GM23338 (cell line): ENCODE results near the gene ARL13B. TPM values are rescaled to one million over a fixed set of nuclear protein-coding genes. Genes with fewer than 3 reads are reported as not detected.

Experiments used
- ATAC-seq: fragments of 200-7000 bp; cut with Tn5 transposase; 3 replicates; pipeline ENCODE4 v1.9.1; 2020
- DNase-seq: peaks from one replicate; pipeline ENCODE4 v3.0.0-alpha.2; 2015; ENCODE audit warnings: low spot score
- H2AFZ ChIP-seq: fragments of 200-600 bp; sonication (generic); 2 replicates; pipeline ENCODE4 v1.8.0; 2016; ENCODE audit warnings: antibody characterized with exemption, mild to moderate bottlenecking, moderate library complexity
- H3F3A ChIP-seq: fragments of 200-600 bp; sonication (generic); replicated peaks from 2 replicates; pipeline ENCODE4 v1.8.0; 2017; ENCODE audit warnings: antibody characterized with exemption, mixed run types, low read depth
- H3K27ac ChIP-seq: fragments of 200-600 bp; sonication (generic); 2 replicates; pipeline ENCODE4 v1.6.1; 2016; ENCODE audit warnings: low read depth
- H3K27me3 ChIP-seq: fragments of 200-600 bp; sonication (generic); 2 replicates; pipeline ENCODE4 v1.8.0; 2016; ENCODE audit warnings: mild to moderate bottlenecking, mixed run types, moderate library complexity; ENCODE audit not compliant: insufficient read depth
- H3K36me3 ChIP-seq: fragments of 200-600 bp; sonication (generic); 2 replicates; pipeline ENCODE4 v1.8.0; 2016; ENCODE audit warnings: mild to moderate bottlenecking; ENCODE audit not compliant: insufficient read depth
- H3K4me1 ChIP-seq: fragments of 200-600 bp; sonication (generic); 2 replicates; pipeline ENCODE4 v1.8.0; 2016; ENCODE audit warnings: mild to moderate bottlenecking, moderate library complexity; ENCODE audit not compliant: insufficient read depth
- H3K4me2 ChIP-seq: fragments of 200-600 bp; sonication (generic); 2 replicates; pipeline ENCODE4 v1.7.1; 2017; ENCODE audit warnings: mixed run types
- H3K4me3 ChIP-seq: fragments of 200-600 bp; sonication (generic); 2 replicates; pipeline ENCODE4 v1.6.1; 2016; ENCODE audit warnings: mixed run types
- H3K79me2 ChIP-seq: fragments of 200-600 bp; sonication (generic); replicated peaks from 2 replicates; pipeline ENCODE4 v1.8.0; 2017; ENCODE audit warnings: mild to moderate bottlenecking; ENCODE audit not compliant: insufficient read depth
- H3K9me2 ChIP-seq: fragments of 200-600 bp; sonication (generic); 2 replicates; pipeline ENCODE4 v1.8.0; 2017; ENCODE audit not compliant: insufficient read depth
- H4K20me1 ChIP-seq: fragments of 200-600 bp; sonication (generic); replicated peaks from 2 replicates; pipeline ENCODE4 v1.8.0; 2017; ENCODE audit warnings: mild to moderate bottlenecking; ENCODE audit not compliant: insufficient read depth
- H3K27ac Mint-ChIP-seq: 2 replicates; pipeline ENCODE4 v1.8.0; 2020; ENCODE audit warnings: inconsistent platforms, mild to moderate bottlenecking, moderate library complexity, mixed read lengths
- H3K27me3 Mint-ChIP-seq: 3 replicates; pipeline ENCODE4 v1.8.0; 2022; ENCODE audit warnings: low read depth, mild to moderate bottlenecking, moderate library complexity, mixed read lengths, inconsistent platforms; ENCODE audit not compliant: insufficient read depth, poor library complexity
- H3K36me3 Mint-ChIP-seq: 3 replicates; pipeline ENCODE4 v1.8.0; 2021; ENCODE audit warnings: low read depth, mild to moderate bottlenecking, inconsistent platforms, moderate library complexity, mixed read lengths
- H3K4me1 Mint-ChIP-seq: 3 replicates; pipeline ENCODE4 v1.8.0; 2020; ENCODE audit warnings: mild to moderate bottlenecking, inconsistent platforms, mixed read lengths
- H3K4me3 Mint-ChIP-seq: 3 replicates; pipeline ENCODE4 v1.8.0; 2021; ENCODE audit warnings: moderate library complexity, mild to moderate bottlenecking, inconsistent platforms, mixed read lengths
- H3K9me3 Mint-ChIP-seq: 3 replicates; pipeline ENCODE4 v1.8.0; 2020; ENCODE audit warnings: moderate library complexity, mild to moderate bottlenecking, inconsistent platforms, mixed read lengths
- CREB1 ChIP-seq: fragments of 250-450 bp; sonication (Bioruptor Pico); IDR thresholded peaks from 2 replicates; pipeline ENCODE4 v1.5.0; 2020; ENCODE audit warnings: low read depth, mild to moderate bottlenecking, moderate library complexity
- ETS1 ChIP-seq: IDR thresholded peaks from 2 replicates; pipeline ENCODE4 v1.6.1; 2016; ENCODE audit warnings: antibody characterized with exemption
- EZH2 ChIP-seq: fragments of 200-600 bp; sonication (generic); IDR thresholded peaks from one replicate; pipeline ENCODE4 v1.8.0; 2017; ENCODE audit warnings: antibody characterized with exemption, mild to moderate bottlenecking, low read depth; ENCODE audit not compliant: unreplicated experiment
- JUNB ChIP-seq: IDR thresholded peaks from one replicate; pipeline ENCODE4 v1.6.1; 2016; ENCODE audit warnings: antibody characterized with exemption; ENCODE audit not compliant: unreplicated experiment
- NANOG ChIP-seq: IDR thresholded peaks from 2 replicates; pipeline ENCODE4 v1.6.1; 2016; ENCODE audit warnings: antibody characterized with exemption, borderline replicate concordance
- POLR2AphosphoS5 ChIP-seq: IDR thresholded peaks from 2 replicates; pipeline ENCODE4 v1.6.1; 2016; ENCODE audit warnings: antibody characterized with exemption, low read depth
- REST ChIP-seq: IDR thresholded peaks from one replicate; pipeline ENCODE4 v1.6.1; 2018; ENCODE audit warnings: antibody characterized with exemption; ENCODE audit not compliant: unreplicated experiment
- ZNF114 ChIP-seq: fragments of 250-450 bp; sonication (Bioruptor Pico); IDR thresholded peaks from 2 replicates; pipeline ENCODE4 v1.5.0; 2020; ENCODE audit warnings: mild to moderate bottlenecking, moderate library complexity
- polyA plus RNA-seq: library from polyadenylated mRNA; unstranded; fragments of >200 nt; fragmentation: Nextera tagmentation; extraction: Ambion mirVana; gene quantifications from 2 replicates; pipeline ENCODE4 v1.2.1, GENCODE V29; 2016
- total RNA-seq: library from RNA; depleted of rRNA; stranded (reverse); fragments of >200 nt; shearing (Covaris generic); gene quantifications from 2 replicates; pipeline ENCODE4 v1.2.3, GENCODE V29; 2014

The ARL13B gene
- total and polyA plus RNA-seq, 2 experiments from 2014 or later: 7.9 to 17.1 TPM

- Histone ChIP-seq H3K4me3 (no peak overlapping the region), H3K79me2 (peaks cover 50% of the 10 kb centered on the region), H3K27me3 (no peaks in the 10 kb centered on the region), H2AFZ (no peak overlapping the region), H4K20me1 (0 out of 2 replicates have a peak, but pooled peaks cover 3% of the 10 kb centered on the region), H3K4me2 (no peak overlapping the region), H3K27ac (no peak overlapping the region), H3K9me2 (no peaks in the 10 kb centered on the region), H3F3A (no peaks in the 10 kb centered on the region), H3K4me1 (peaks cover 6% of the 10 kb centered on the region), H3K36me3 (no peaks in the 10 kb centered on the region)
- Mint-ChIP-seq H3K4me3 (no peak overlapping the region), H3K4me1 (peaks cover 5% of the 10 kb centered on the region; the same call in 2 of the 3 replicates), H3K27ac (no peak overlapping the region), H3K27me3 (no peaks in the 10 kb centered on the region), H3K36me3 (peaks cover 1% of the 10 kb centered on the region; the same call in 1 of the 3 replicates), H3K9me3 (no peaks in the 10 kb centered on the region)
- no peak for DNase-seq
- ATAC-seq: no peak
- TF ChIP-seq ZNF114: no peak
- no peak for TF ChIP-seq CREB1
- TF ChIP-seq NANOG: no peak
- no peak for TF ChIP-seq ETS1
- no peak for TF ChIP-seq EZH2
- TF ChIP-seq JUNB: no peak
- TF ChIP-seq REST: no peak
Observed at GRCh38 chr3:93991631-93992030, 11.7 kb downstream of the ARL13B start.

- Histone ChIP-seq H3K27ac (no peak overlapping the region), H2AFZ (no peak overlapping the region), H4K20me1 (0 out of 2 replicates have a peak, but pooled peaks cover 3% of the 10 kb centered on the region), H3K27me3 (no peaks in the 10 kb centered on the region), H3K4me1 (peaks cover 6% of the 10 kb centered on the region), H3K9me2 (no peaks in the 10 kb centered on the region), H3K4me3 (no peak overlapping the region), H3K79me2 (peaks cover 46% of the 10 kb centered on the region), H3F3A (no peaks in the 10 kb centered on the region), H3K36me3 (no peaks in the 10 kb centered on the region), H3K4me2 (no peak overlapping the region)
- DNase-seq: no peak
- ATAC-seq: no peak
- peaks cover 5% of the 10 kb centered on the region; the same call in 2 of the 3 replicates for H3K4me1 Mint-ChIP-seq
- H3K36me3 Mint-ChIP-seq: peaks cover 4% of the 10 kb centered on the region; the same call in 1 of the 3 replicates
- no peaks in the 10 kb centered on the region for H3K9me3 Mint-ChIP-seq
- H3K27ac Mint-ChIP-seq: no peak overlapping the region
- H3K4me3 Mint-ChIP-seq: no peak overlapping the region
- no peaks in the 10 kb centered on the region for H3K27me3 Mint-ChIP-seq
- TF ChIP-seq CREB1: no peak
- no peak for TF ChIP-seq POLR2AphosphoS5
- no peak for TF ChIP-seq EZH2
- no peak for TF ChIP-seq NANOG
- no peak for TF ChIP-seq REST
Observed at GRCh38 chr3:93992207-93992606, 12.3 kb downstream of the ARL13B start.
